DOHH2 (cell line): ENCODE data around the gene OXLD1.
"Not testable (repeated sequence)": the region's sequence is repeated elsewhere in the genome, so short reads cannot be mapped to it uniquely, and the experiment has no call there.

ENCODE experiments used
- H3F3A ChIP-seq: fragments of 200-600 bp; sonication (generic), shearing (Covaris generic); 2 replicates; pipeline ENCODE4 v1.6.0; 2016; ENCODE audit warnings: antibody characterized with exemption, mild to moderate bottlenecking; ENCODE audit not compliant: control insufficient read depth, insufficient read depth
- H3K27ac ChIP-seq: fragments of 200-600 bp; sonication (generic); 2 replicates; pipeline ENCODE4 v1.5.1; 2014; ENCODE audit warnings: low read depth, mild to moderate bottlenecking, low read length, moderate library complexity
- H3K27me3 ChIP-seq: fragments of 200-600 bp; sonication (generic); 2 replicates; pipeline ENCODE4 v1.6.1; 2014; ENCODE audit warnings: mild to moderate bottlenecking, low read length, mixed read lengths; ENCODE audit not compliant: control insufficient read depth
- H3K36me3 ChIP-seq: fragments of 200-600 bp; sonication (generic); 2 replicates; pipeline ENCODE4 v1.6.1; 2014; ENCODE audit warnings: mild to moderate bottlenecking, low read length, moderate library complexity, mixed read lengths; ENCODE audit not compliant: control insufficient read depth
- H3K4me1 ChIP-seq: fragments of 200-600 bp; sonication (generic); 2 replicates; pipeline ENCODE4 v1.6.1; 2014; ENCODE audit warnings: mild to moderate bottlenecking, low read length, mixed read lengths; ENCODE audit not compliant: control insufficient read depth
- H3K4me2 ChIP-seq: fragments of 200-600 bp; sonication (generic); 2 replicates; pipeline ENCODE4 v1.6.0; 2014; ENCODE audit warnings: mild to moderate bottlenecking, low read length, moderate library complexity
- H3K4me3 ChIP-seq: fragments of 200-600 bp; sonication (generic); 2 replicates; pipeline ENCODE4 v1.5.1; 2014; ENCODE audit warnings: mild to moderate bottlenecking, low read length, mixed read lengths
- H3K79me2 ChIP-seq: fragments of 200-600 bp; sonication (generic); 2 replicates; pipeline ENCODE4 v1.6.1; 2014; ENCODE audit warnings: mild to moderate bottlenecking, low read length, mixed read lengths; ENCODE audit not compliant: control insufficient read depth
- H3K9me2 ChIP-seq: fragments of 200-600 bp; sonication (generic); replicated peaks from 2 replicates; pipeline ENCODE4 v1.6.1; 2014; ENCODE audit warnings: mild to moderate bottlenecking, low read length, mixed read lengths; ENCODE audit not compliant: control insufficient read depth
- H3K9me3 ChIP-seq: fragments of 200-600 bp; sonication (generic); 2 replicates; pipeline ENCODE4 v1.6.1; 2014; ENCODE audit warnings: antibody characterized with exemption, low read length, mixed read lengths; ENCODE audit not compliant: control insufficient read depth, insufficient read depth
- H4K20me1 ChIP-seq: fragments of 200-600 bp; sonication (generic); 2 replicates; pipeline ENCODE4 v1.6.0; 2014; ENCODE audit warnings: low read depth, mild to moderate bottlenecking, antibody characterized with exemption, low read length, moderate library complexity; ENCODE audit not compliant: control insufficient read depth, insufficient read depth
- CTCF ChIP-seq: fragments of 200-600 bp; sonication (generic); IDR thresholded peaks from one replicate; pipeline ENCODE4 v1.5.1; 2014; ENCODE audit warnings: antibody characterized with exemption, mild to moderate bottlenecking, low read depth, low read length; ENCODE audit not compliant: poor library complexity, severe bottlenecking
- EZH2phosphoT487 ChIP-seq: fragments of 200-600 bp; sonication (generic); IDR thresholded peaks from 2 replicates; pipeline ENCODE4 v1.6.1; 2017; ENCODE audit warnings: borderline replicate concordance, mild to moderate bottlenecking, antibody characterized with exemption, low read length, moderate library complexity, mixed read lengths

Gene OXLD1

GRCh38 chr17:81630274-81630673 is 36.1 kb downstream of the OXLD1 start:
- no peak overlapping the region for H3K27ac ChIP-seq
- no peaks in the 10 kb centered on the region for H3K27me3 ChIP-seq
- TF ChIP-seq CTCF (no peak), EZH2phosphoT487 (no peak)
- H3K9me2 ChIP-seq: no peaks in the 10 kb centered on the region
- peaks cover 34% of the 10 kb centered on the region for H3K4me1 ChIP-seq
- H4K20me1 ChIP-seq: no peaks in the 10 kb centered on the region; the same call in 1 of the 2 replicates
- H3K4me2 ChIP-seq: no peak overlapping the region
- H3K36me3 ChIP-seq: peaks cover 59% of the 10 kb centered on the region
- no peak overlapping the region for H3K4me3 ChIP-seq
- H3K79me2 ChIP-seq: peaks cover 57% of the 10 kb centered on the region
- H3F3A ChIP-seq: peaks cover 10% of the 10 kb centered on the region
- no peaks in the 10 kb centered on the region for H3K9me3 ChIP-seq

- H3K79me2 ChIP-seq: peaks cover 44% of the 10 kb centered on the region
- H3K9me3 ChIP-seq: no peaks in the 10 kb centered on the region
- H3K4me2 ChIP-seq: no peak overlapping the region
- H3K27me3 ChIP-seq: no peaks in the 10 kb centered on the region
- H4K20me1 ChIP-seq: no peaks in the 10 kb centered on the region
- TF ChIP-seq CTCF (no peak), EZH2phosphoT487 (no peak)
- H3K4me1 ChIP-seq: no peaks in the 10 kb centered on the region
- H3K9me2 ChIP-seq: no peaks in the 10 kb centered on the region
- H3F3A ChIP-seq: no peaks in the 10 kb centered on the region
- H3K36me3 ChIP-seq: peaks cover 72% of the 10 kb centered on the region
- H3K27ac ChIP-seq: no peak overlapping the region
- no peak overlapping the region for H3K4me3 ChIP-seq
Measured at GRCh38 chr17:81621494-81622130, 44.8 kb downstream of the OXLD1 start.

GRCh38 chr17:81618307-81618706 is 48.1 kb downstream of the OXLD1 start:
- Histone ChIP-seq H3K79me2 (peaks cover 59% of the 10 kb centered on the region), H3K36me3 (peaks cover 69% of the 10 kb centered on the region)
- not testable (repeated sequence) for H3K4me3 ChIP-seq, H3K9me2 ChIP-seq, H3K4me1 ChIP-seq, H3K4me2 ChIP-seq, H3F3A ChIP-seq, H3K27ac ChIP-seq, H4K20me1 ChIP-seq, H3K9me3 ChIP-seq, H3K27me3 ChIP-seq

- H3K4me2 ChIP-seq: no peak overlapping the region
- no peaks in the 10 kb centered on the region for H4K20me1 ChIP-seq
- H3K9me3 ChIP-seq: no peaks in the 10 kb centered on the region
- H3K27ac ChIP-seq: no peak overlapping the region
- H3K9me2 ChIP-seq: no peaks in the 10 kb centered on the region
- H3K4me3 ChIP-seq: no peak overlapping the region
- peaks cover 69% of the 10 kb centered on the region for H3K79me2 ChIP-seq
- TF ChIP-seq CTCF (no peak), EZH2phosphoT487 (no peak)
- H3K4me1 ChIP-seq: no peaks in the 10 kb centered on the region
- H3K36me3 ChIP-seq: peaks cover 70% of the 10 kb centered on the region
- H3F3A ChIP-seq: no peaks in the 10 kb centered on the region
- no peaks in the 10 kb centered on the region for H3K27me3 ChIP-seq
Measured at GRCh38 chr17:81616877-81617276, 49.5 kb downstream of the OXLD1 start.
